Body of pancreas (tissue), 4 donors: ENCODE data around the gene KIAA0232.

Experiments used
- POLR2A ChIP-seq, 3 donors: fragments of 450-650 bp; IDR thresholded peaks; one replicate each; pipeline ENCODE4 v1.6.1; 2016; ENCODE audit warnings: antibody characterized with exemption in 3 of 3, mild to moderate bottlenecking in 2 of 3
- TF ChIP-seq, protein P1 (sequence below), 7 experiments: fragments of 450-650 bp in 4 of 7; fragments of 200-600 bp in 3 of 7; sonication (generic) in 3 of 7; IDR thresholded peaks; one replicate each; pipeline ENCODE4 v1.5.1; 2016 to 2019; ENCODE audit warnings: antibody characterized with exemption in 7 of 7

DNA sequence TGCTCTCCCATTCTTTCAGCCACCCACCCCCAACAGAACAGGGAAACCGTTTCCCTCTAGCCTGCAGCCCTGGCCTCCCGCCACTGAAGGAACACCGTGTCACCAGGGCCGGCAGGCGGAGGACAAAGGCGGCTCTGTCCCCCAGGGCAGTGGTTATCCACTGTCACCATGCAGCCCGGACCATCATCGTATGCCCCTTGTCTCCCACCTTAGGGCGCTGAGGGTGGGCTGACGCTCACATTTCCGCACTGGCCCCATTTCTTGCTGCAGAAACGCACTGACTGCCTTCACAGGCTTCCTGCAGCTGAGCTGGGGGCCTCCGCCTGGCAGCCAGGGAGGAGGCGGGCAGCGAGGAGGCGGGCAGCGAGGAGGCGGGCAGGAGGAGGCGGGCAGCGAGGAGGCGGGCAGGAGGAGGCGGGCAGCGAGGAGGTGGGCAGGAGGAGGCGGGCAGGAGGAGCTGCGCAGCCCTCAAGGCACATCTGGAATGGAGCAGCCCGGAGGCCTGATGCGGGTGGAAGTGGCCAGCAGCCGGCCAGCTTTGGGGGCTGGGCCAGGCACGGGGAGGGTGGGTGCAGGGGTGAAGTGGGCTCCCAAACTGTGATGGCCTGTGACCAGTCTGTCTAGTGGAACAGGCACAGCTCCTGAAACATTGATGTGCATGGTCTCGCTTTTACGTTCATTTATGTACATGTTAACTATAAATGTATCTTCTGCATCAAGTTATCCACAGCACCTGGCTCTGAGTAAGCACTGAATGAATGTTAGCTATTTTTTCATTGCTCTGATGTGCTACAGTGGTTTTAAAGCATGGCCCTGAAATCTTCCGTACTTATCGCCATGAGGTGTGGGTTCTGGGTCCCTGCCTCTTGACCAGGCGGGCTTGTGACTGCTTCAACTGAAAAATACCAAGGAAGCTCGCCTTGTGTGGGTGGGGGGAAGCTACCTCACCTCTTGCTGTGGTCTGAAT, 20.6 kb upstream of the KIAA0232 start:
- TF ChIP-seq, protein P1, sequence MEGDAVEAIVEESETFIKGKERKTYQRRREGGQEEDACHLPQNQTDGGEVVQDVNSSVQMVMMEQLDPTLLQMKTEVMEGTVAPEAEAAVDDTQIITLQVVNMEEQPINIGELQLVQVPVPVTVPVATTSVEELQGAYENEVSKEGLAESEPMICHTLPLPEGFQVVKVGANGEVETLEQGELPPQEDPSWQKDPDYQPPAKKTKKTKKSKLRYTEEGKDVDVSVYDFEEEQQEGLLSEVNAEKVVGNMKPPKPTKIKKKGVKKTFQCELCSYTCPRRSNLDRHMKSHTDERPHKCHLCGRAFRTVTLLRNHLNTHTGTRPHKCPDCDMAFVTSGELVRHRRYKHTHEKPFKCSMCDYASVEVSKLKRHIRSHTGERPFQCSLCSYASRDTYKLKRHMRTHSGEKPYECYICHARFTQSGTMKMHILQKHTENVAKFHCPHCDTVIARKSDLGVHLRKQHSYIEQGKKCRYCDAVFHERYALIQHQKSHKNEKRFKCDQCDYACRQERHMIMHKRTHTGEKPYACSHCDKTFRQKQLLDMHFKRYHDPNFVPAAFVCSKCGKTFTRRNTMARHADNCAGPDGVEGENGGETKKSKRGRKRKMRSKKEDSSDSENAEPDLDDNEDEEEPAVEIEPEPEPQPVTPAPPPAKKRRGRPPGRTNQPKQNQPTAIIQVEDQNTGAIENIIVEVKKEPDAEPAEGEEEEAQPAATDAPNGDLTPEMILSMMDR (IDR thresholded peaks at IDR 0.05): no peak
- TF ChIP-seq POLR2A (IDR thresholded peaks at IDR 0.05): peak in 1 of 3 donors; percentile 17
